Astrocyte of the spinal cord (primary cell): ENCODE results near the gene OR1F1.

Experiments
- DNase-seq: peaks from one replicate; pipeline ENCODE4 v3.0.0; 2011; ENCODE audit warnings: low read depth, low spot score
- H3K4me3 ChIP-seq: 2 replicates; pipeline ENCODE4 v1.5.1; 2011; ENCODE audit warnings: low read depth, mild to moderate bottlenecking, low read length, moderate library complexity
- CTCF ChIP-seq: IDR thresholded peaks from 2 replicates; pipeline ENCODE4 v1.5.1; 2012; ENCODE audit warnings: low read depth, mild to moderate bottlenecking, low read length, inconsistent platforms
- in situ Hi-C: cut with HindIII; loops from 2 replicates; pipeline ENCODE4 v1.10.0; 2017; ENCODE audit warnings: low sequenced_read_pairs

OR1F1 gene

DNA sequence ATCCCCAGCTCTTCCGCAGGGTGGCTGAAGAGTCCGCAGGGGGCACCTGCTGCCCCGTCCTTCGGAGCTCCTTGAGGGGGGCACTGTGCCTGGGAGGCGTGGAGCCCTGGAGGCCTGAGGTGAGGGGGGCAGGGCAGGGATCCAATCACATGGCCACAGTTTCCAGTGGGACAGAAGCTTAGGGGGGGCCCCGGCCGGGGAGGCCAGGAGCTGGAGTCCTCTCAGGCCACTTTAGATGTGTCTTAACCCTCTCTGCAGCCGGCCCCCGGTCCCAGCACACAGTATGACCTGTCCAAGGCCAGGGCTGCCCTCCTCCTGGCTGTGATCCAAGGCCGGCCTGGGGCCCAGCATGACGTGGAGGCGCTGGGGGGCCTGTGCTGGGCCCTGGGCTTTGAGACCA lies 42.3 kb upstream of the OR1F1 start:
- in situ Hi-C loops, result no loop called here

DNA sequence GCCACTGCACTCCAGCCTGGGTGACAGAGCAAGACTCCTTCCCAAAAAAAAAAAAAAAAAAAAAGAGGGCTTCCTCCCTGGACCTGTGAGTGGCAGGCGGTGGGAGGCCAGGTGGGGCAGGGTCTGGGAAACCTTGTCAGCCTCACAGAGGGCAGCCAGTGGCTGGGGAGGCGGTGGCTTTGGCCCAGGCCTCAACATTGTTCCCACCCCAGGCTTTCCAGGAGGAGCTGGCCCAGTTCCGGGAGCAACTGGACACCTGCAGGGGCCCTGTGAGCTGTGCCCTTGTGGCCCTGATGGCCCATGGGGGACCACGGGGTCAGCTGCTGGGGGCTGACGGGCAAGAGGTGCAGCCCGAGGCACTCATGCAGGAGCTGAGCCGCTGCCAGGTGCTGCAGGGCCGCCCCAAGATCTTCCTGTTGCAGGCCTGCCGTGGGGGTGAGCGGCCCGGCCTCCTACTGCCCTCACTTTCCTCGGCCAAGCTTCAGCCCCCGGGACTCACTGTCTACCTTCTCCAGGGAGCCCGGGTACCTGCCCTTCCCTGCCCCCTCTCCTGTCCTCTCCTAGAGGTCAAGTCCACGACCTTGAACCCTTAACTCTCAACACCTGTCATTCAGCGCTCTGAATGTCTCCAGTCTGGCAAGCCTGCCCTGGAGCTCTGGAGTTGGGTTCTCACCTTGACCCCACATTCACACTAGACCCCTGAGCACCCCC lies 40.8 kb upstream of the OR1F1 start:
- TF ChIP-seq CTCF, result no peak
- H3K4me3 ChIP-seq, result no peak overlapping the region
- in situ Hi-C loops, result no loop called here
- DNase-seq, result no peak

More for the DNA sequence above, 42.3 kb upstream of the OR1F1 start:
- no peak for TF ChIP-seq CTCF
- no peak for DNase-seq
- no peak overlapping the region for H3K4me3 ChIP-seq

- no peak for TF ChIP-seq CTCF
- H3K4me3 ChIP-seq, result no peak overlapping the region
- DNase-seq, result no peak
- in situ Hi-C loops, result no loop called here
Measured at GRCh38 chr16:3147757-3148104, 40.3 kb upstream of the OR1F1 start.

DNA sequence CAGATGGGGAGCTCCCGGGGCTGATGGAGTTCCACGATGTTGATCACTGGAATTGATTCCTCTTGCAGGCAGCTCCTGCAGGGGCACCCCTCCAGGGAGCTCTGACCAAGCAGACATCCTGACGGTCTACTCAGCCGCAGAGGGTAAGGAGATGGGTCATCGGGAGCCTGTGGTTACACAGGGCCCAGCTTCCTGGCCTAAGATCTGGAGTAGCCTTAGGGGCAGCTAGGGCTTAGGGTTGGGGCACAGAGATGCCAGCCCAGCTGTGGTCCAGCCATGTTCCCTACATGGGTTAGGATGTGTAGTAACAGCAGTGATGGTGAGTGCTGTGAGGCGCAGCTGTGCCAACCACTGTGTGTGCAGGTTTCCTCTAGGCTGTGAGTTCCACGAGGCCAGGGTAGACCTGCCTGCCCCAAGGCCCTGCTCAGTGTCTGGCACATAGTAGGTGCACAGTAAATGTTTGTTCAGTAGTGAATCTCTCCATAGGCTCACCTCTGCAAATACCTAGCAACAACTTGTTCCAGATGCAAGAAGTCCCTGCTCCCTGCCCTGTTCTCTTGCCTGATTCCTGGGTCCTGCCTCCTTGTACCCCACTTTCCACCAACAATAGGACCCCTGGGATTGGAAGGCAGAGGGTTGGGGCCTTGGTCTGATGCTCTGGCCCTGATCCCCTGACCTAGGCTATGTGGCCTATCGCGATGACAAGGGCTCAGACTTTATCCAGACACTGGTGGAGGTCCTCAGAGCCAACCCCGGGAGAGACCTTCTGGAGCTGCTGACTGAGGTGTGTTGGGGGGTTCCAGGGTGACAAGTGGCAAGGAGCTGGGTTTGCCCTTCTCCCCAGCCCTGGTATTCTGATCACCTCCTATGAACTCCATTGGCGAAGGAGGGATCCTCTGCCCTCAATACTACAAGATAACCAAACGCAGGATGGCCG lies 39.5 kb upstream of the OR1F1 start:
- in situ Hi-C loops, result no loop called here
- no peak for DNase-seq
- no peak overlapping the region for H3K4me3 ChIP-seq
- TF ChIP-seq CTCF, result no peak

DNA sequence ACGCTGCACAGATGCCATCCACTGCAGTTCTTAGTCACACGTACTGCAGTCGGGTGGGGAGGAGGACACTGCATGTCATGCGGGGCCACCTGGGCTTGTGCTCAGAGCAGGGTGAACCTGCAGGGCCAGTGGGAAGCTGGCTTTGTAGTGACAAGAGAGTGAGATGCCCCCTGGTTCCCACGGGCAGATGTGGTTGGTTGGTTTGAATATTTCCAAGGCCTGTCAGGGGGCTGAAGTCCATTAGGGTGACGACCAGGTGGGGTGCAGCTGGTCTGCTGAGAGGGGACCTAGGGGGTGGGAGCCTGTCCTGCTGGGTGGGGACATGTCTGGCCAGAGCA lies 38.8 kb upstream of the OR1F1 start:
- H3K4me3 ChIP-seq, result no peak overlapping the region
- no peak for DNase-seq
- no peak for TF ChIP-seq CTCF
- in situ Hi-C loops, result no loop called here

- peak overlapping the region; percentile 76 for H3K4me3 ChIP-seq
- peak; percentile 65 for TF ChIP-seq CTCF
- in situ Hi-C loops, result no loop called here
- peak; percentile 60 for DNase-seq
Measured at GRCh38 chr16:3149630-3150345, 38.2 kb upstream of the OR1F1 start.
